Measurements from ENCODE around the gene SLC39A5.

The SLC39A5 gene

DNA sequence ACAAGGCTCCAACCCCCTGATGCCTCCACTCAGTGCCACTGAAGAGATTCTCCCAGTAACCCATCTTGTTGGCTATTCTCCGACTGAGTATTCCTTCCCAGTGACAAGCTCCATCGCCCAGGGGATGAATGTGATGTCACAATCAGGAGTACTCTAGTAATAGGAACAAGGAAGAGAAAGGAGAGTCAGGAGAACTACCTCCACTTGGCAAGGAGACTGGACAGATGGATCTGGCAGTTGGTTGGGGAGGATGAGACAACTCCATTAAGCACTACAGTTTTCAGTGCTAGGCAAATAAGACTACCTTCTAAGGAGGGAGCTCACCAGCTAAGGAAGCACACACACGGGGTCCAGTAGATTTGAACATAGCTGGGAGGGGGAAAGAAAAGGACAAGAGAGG is 13.4 kb upstream of the SLC39A5 start:
- peaks cover 14% of the 10 kb centered on the region for H3K4me1 ChIP-seq (ENCODE audit: control insufficient read depth, insufficient read depth, low read length)
- no peak for DNase-seq (ENCODE audit: low read depth)
- no peak overlapping the region for H3K9ac ChIP-seq (ENCODE audit: low read length)
- H3K4me3 ChIP-seq (ENCODE audit: low read length): no peak overlapping the region
- H3K36me3 ChIP-seq (ENCODE audit: control insufficient read depth, insufficient read depth, low read length, severe bottlenecking): peaks cover 48% of the 10 kb centered on the region
- no peaks in the 10 kb centered on the region for H3K9me3 ChIP-seq (ENCODE audit: control insufficient read depth, low read length)
- H3K27me3 ChIP-seq (replicated peaks; ENCODE audit: control insufficient read depth, insufficient read depth, low read length): no peaks in the 10 kb centered on the region

DNA sequence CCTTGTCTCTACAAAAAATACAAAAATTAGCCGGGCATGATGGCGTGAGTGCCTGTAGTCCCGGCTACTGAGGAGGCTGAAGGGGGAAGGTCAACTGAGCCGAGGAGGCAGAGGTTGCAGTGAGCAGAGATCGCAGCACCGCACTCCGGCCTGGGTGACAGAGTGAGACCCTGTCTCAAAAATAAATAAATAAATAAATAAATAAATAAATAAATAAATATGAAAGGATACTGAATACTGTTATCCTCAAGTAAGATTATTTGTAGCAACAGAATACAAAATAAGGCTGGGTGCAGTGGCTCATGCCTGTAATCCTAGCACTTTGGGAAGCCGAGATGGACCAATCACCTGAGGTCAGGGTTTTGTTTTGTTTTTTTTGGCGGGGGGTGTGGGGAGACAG is 10.0 kb upstream of the SLC39A5 start:
- peaks cover 28% of the 10 kb centered on the region for H3K4me1 ChIP-seq (ENCODE audit: control insufficient read depth, insufficient read depth, low read length)
- H3K9ac ChIP-seq (ENCODE audit: low read length): peak overlapping the region; percentile 98
- DNase-seq (ENCODE audit: low read depth): no peak
- peaks cover 14% of the 10 kb centered on the region for H3K36me3 ChIP-seq (ENCODE audit: control insufficient read depth, insufficient read depth, low read length, severe bottlenecking)
- H3K27me3 ChIP-seq (replicated peaks; ENCODE audit: control insufficient read depth, insufficient read depth, low read length): no peaks in the 10 kb centered on the region
- no peaks in the 10 kb centered on the region for H3K9me3 ChIP-seq (ENCODE audit: control insufficient read depth, low read length)
- peak overlapping the region; percentile 95 for H3K4me3 ChIP-seq (ENCODE audit: low read length)

DNA sequence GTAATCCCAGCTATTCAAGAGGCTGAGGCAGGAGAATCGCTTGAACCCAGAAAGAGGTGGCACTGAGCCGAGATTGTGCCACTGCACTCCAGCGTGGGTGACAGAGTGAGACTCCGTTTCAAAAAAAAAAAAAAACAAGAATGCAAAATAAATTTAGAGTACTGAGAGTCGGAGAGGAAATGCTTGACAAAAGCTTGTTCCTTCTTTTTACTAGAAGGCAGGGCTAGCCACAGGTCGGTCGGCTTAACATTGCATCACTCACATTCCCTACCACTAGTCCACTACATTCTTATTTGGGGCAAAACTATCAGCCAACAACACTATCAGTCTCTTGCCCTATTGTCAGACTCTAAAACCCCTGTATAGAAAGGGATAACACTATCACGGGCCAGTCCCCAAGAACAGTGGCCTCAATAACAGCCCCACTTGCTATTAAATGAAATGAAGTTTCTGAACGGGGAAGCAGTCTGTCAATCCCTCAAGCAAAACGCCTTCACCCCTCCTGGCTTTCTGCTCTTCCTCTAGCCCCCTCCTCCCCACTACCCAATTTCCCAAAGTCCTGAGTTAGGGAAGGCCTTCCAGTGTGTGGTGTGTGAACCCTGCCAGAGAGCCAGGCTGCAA is 9.1 kb upstream of the SLC39A5 start:
- peak overlapping the region; percentile 95 for H3K4me3 ChIP-seq (ENCODE audit: low read length)
- H3K9me3 ChIP-seq (ENCODE audit: control insufficient read depth, low read length): no peaks in the 10 kb centered on the region
- H3K9ac ChIP-seq (ENCODE audit: low read length): peak overlapping the region; percentile 98
- H3K27me3 ChIP-seq (replicated peaks; ENCODE audit: control insufficient read depth, insufficient read depth, low read length): no peaks in the 10 kb centered on the region
- DNase-seq (ENCODE audit: low read depth): peak; percentile 79
- peaks cover 9% of the 10 kb centered on the region for H3K36me3 ChIP-seq (ENCODE audit: control insufficient read depth, insufficient read depth, low read length, severe bottlenecking)
- peaks cover 24% of the 10 kb centered on the region for H3K4me1 ChIP-seq (ENCODE audit: control insufficient read depth, insufficient read depth, low read length)

DNA sequence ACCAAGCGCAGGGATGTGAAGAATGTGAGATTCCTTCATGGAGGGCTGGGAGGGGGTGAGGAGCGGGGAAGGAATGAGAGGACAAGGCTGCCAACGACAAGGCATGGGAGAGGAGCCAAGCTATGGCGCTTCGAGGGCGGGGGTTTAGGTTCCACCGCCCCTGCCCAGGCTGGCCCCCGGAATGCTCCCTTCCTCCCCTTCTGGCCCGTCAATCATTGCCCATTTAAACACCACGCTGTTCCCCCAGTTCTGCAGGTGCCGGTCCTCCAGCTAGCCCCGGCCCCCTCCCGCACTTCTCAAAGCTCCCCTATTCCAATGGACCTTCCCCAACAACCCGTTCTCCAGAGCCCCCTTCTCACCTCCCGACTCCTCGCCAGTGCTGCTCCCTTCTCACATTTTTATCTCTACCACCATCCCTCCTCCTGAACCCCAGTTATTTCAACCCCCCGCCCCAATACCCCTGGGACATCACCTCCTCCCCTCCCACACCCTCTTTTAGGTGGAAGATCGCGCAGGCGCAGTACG is 8.6 kb upstream of the SLC39A5 start:
- H3K4me3 ChIP-seq (ENCODE audit: low read length): peak overlapping the region; percentile 95
- H3K9me3 ChIP-seq (ENCODE audit: control insufficient read depth, low read length): no peaks in the 10 kb centered on the region
- peaks cover 24% of the 10 kb centered on the region for H3K4me1 ChIP-seq (ENCODE audit: control insufficient read depth, insufficient read depth, low read length)
- DNase-seq (ENCODE audit: low read depth): peak; percentile 94
- no peaks in the 10 kb centered on the region for H3K27me3 ChIP-seq (replicated peaks; ENCODE audit: control insufficient read depth, insufficient read depth, low read length)
- peaks cover 4% of the 10 kb centered on the region for H3K36me3 ChIP-seq (ENCODE audit: control insufficient read depth, insufficient read depth, low read length, severe bottlenecking)
- peak overlapping the region; percentile 98 for H3K9ac ChIP-seq (ENCODE audit: low read length)

DNA sequence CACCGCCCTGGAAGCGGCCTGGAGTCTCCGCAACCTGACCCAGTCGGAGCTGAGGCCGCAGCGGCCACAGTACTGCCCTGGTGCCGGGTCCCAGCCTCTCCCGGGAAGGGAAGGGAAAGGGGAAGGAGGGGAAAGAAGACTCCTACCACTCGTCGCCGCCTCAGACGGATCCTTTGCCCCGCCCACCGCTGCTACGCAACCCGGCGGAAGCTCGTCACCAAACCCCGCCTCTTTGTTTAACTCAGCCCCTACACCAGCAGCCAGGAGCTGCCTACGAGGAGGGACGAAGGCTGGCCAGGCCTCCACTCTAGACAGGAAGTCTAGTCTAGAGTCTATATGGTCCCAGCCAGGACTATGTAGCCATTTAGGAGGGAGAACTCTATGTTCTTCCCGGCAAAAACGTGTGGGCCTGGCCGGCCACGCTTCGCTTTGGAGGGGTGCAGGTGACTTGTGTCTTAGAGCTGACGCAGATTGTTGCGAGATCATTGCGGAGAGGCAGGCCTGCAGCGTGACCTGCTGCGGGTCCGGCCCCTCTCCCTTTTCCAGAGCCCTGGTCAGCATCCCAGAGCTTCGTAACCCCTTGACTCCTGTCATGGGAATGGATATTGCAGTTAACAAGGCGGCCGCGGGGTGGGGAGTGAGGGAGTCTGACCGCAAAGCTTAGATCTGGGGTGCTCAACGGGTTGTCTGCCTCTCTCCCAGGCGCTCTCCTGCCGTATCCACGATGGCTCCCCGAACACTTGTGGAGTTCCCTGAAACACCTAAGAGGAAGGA is 7.9 kb upstream of the SLC39A5 start, which contains the start of gene RNF41:
RNF41 (minus strand) TSS at position 166 of the 774 bp plus-strand sequence. CDS start 7,875 bp downstream, outside the sequence.
- peak; percentile 99 for DNase-seq (ENCODE audit: low read depth)
- no peaks in the 10 kb centered on the region for H3K27me3 ChIP-seq (replicated peaks; ENCODE audit: control insufficient read depth, insufficient read depth, low read length)
- peak within 1 kb of the TSS; percentile 98 for H3K9ac ChIP-seq (ENCODE audit: low read length)
- H3K4me1 ChIP-seq (ENCODE audit: control insufficient read depth, insufficient read depth, low read length): peaks cover 24% of the 10 kb centered on the region
- no peaks in the 10 kb centered on the region for H3K9me3 ChIP-seq (ENCODE audit: control insufficient read depth, low read length)
- H3K4me3 ChIP-seq (ENCODE audit: low read length): peak within 1 kb of the TSS; percentile 95
- H3K36me3 ChIP-seq (ENCODE audit: control insufficient read depth, insufficient read depth, low read length, severe bottlenecking): no peaks in the 10 kb centered on the region

DNA sequence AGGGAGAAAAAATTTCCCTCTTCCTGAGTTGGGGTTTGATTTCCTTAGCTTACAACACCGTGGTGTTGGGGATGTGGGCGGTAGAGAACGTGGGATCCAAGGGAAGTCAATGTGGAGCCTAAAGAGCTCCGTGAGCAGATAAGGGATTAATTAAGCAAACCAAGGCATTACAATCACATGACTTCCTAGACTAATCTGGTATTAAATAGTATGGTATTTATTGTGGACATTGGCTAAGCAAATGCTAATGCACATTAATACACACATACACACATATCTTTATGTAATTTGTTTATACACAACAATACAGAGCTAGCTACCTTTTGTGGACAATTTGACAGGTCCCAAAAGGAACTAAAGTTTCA is 7.3 kb upstream of the SLC39A5 start:
- H3K4me3 ChIP-seq (ENCODE audit: low read length): peak overlapping the region; percentile 95
- H3K27me3 ChIP-seq (replicated peaks; ENCODE audit: control insufficient read depth, insufficient read depth, low read length): no peaks in the 10 kb centered on the region
- H3K9ac ChIP-seq (ENCODE audit: low read length): peak overlapping the region; percentile 98
- H3K4me1 ChIP-seq (ENCODE audit: control insufficient read depth, insufficient read depth, low read length): peaks cover 24% of the 10 kb centered on the region
- H3K9me3 ChIP-seq (ENCODE audit: control insufficient read depth, low read length): no peaks in the 10 kb centered on the region
- DNase-seq (ENCODE audit: low read depth): no peak
- no peaks in the 10 kb centered on the region for H3K36me3 ChIP-seq (ENCODE audit: control insufficient read depth, insufficient read depth, low read length, severe bottlenecking)

DNA sequence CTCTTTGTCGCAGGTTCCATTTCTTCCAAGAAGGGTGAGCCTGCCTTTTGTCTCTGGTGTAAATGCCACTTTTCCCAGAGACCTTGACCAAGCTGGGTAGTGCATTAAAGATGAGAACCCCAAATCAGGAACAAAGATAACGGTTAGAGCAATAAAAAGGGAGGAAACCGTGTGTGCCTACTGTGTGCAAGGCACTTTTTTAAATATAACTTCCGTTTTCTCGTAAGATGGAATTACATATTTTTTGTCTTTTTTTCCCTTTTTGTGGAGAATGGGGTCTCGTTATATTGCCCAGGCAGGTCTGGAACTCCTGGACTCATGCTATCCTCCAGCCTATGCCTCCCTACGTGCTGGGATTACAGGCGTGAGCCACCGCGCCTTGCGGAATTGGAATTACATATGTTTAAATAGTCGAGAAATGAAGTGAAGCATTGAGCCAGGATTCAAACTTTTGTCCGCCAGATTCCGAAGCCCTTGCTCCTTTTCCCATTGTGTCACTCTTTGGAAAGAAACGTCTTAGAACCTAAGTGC is 6.2 kb upstream of the SLC39A5 start:
- Histone ChIP-seq H3K9ac (ENCODE audit: low read length) (peak overlapping the region; percentile 86), H3K4me3 (ENCODE audit: low read length) (peak overlapping the region; percentile 85), H3K4me1 (ENCODE audit: control insufficient read depth, insufficient read depth, low read length) (peaks cover 24% of the 10 kb centered on the region), H3K27me3 (replicated peaks; ENCODE audit: control insufficient read depth, insufficient read depth, low read length) (no peaks in the 10 kb centered on the region), H3K36me3 (ENCODE audit: control insufficient read depth, insufficient read depth, low read length, severe bottlenecking) (no peaks in the 10 kb centered on the region), H3K9me3 (ENCODE audit: control insufficient read depth, low read length) (no peaks in the 10 kb centered on the region)
- no peak for DNase-seq (ENCODE audit: low read depth)

DNA sequence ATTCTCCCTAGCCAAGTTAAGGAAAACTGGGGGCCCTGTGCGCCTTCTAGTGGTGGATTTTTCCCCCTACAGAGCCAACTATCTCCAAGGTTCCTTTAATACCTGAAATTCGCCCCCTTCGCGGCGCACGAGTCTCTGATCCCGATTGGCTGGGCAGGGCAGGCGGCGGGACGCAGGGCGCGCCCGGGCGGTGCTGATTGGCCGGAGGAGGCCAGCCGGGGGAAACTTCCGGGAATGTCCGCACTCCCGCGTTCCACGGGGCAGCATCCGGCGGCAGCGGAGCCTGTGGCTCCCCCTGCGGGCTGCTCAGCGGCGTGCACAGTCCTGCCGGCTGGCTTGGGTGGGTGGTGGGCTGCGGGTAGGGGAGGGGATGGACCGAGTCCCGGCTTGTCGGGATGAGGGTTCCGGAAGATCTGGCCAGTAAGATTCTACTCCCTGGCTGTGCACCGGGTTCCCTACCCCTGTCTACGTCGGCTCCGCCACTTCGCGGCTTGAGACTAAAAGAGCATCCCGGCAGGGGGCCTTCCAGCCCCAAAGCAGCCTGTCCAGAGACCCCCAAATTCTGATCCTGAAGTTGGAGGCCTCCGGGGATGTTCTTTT is 5.6 kb upstream of the SLC39A5 start, which contains the start of gene NABP2:
NABP2 (plus strand) TSS at position 241 of the 600 bp plus-strand sequence. CDS start 515 bp downstream, outside the sequence.
- DNase-seq (ENCODE audit: low read depth): peak; percentile 100
- no peaks in the 10 kb centered on the region for H3K27me3 ChIP-seq (replicated peaks; ENCODE audit: control insufficient read depth, insufficient read depth, low read length)
- no peaks in the 10 kb centered on the region for H3K36me3 ChIP-seq (ENCODE audit: control insufficient read depth, insufficient read depth, low read length, severe bottlenecking)
- H3K4me3 ChIP-seq (ENCODE audit: low read length): peak within 1 kb of the TSS; percentile 85
- H3K9ac ChIP-seq (ENCODE audit: low read length): peak within 1 kb of the TSS; percentile 86
- H3K4me1 ChIP-seq (ENCODE audit: control insufficient read depth, insufficient read depth, low read length): peaks cover 24% of the 10 kb centered on the region
- no peaks in the 10 kb centered on the region for H3K9me3 ChIP-seq (ENCODE audit: control insufficient read depth, low read length)

DNA sequence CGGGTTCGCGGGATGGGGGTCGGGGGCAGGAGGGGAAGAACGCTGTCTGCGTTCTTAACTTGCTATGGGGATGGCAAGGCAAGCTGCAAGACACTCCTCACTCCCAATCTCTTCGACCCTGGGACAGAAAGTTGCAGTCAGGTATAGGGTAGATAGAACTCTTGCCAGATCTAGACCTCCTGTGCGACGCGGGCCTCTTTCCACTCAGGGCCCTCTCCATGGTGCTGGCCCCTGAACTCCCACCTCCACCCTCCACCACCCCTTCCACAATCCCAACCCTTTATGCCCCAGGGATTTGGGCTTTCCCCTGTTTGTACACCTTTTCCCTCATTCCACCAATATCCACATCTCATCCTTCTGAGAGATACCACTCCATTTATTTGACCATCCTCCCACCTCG is 4.9 kb upstream of the SLC39A5 start:
- Histone ChIP-seq H3K4me1 (ENCODE audit: control insufficient read depth, insufficient read depth, low read length) (peaks cover 23% of the 10 kb centered on the region), H3K4me3 (ENCODE audit: low read length) (peak overlapping the region; percentile 85), H3K9ac (ENCODE audit: low read length) (peak overlapping the region; percentile 86), H3K9me3 (ENCODE audit: control insufficient read depth, low read length) (no peaks in the 10 kb centered on the region), H3K36me3 (ENCODE audit: control insufficient read depth, insufficient read depth, low read length, severe bottlenecking) (no peaks in the 10 kb centered on the region), H3K27me3 (replicated peaks; ENCODE audit: control insufficient read depth, insufficient read depth, low read length) (no peaks in the 10 kb centered on the region)
- no peak for DNase-seq (ENCODE audit: low read depth)

DNA sequence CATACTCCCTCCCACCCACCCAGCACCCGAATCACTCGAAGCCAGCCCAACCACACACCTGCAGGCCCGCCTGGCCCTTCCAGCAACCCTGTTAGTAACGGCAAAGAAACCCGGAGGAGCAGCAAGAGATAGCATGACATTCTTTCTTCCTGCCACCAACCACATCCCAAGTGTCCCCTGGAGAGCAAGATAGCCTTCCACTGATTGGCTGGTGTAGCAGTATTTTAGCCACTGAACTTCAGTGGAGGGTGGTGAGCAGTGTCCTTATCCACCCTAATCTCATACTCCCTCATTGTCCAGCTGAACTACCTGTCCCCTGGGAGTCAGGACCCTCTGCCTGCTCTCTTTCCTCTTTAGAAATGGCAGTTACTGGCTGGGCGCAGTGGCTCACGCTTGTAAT is 769 bp upstream of the SLC39A5 start:
- Histone ChIP-seq H3K4me1 (ENCODE audit: control insufficient read depth, insufficient read depth, low read length) (no peaks in the 10 kb centered on the region), H3K4me3 (ENCODE audit: low read length) (no peak overlapping the region), H3K36me3 (ENCODE audit: control insufficient read depth, insufficient read depth, low read length, severe bottlenecking) (no peaks in the 10 kb centered on the region), H3K9ac (ENCODE audit: low read length) (no peak overlapping the region), H3K27me3 (replicated peaks; ENCODE audit: control insufficient read depth, insufficient read depth, low read length) (no peaks in the 10 kb centered on the region), H3K9me3 (ENCODE audit: control insufficient read depth, low read length) (no peaks in the 10 kb centered on the region)
- no peak for DNase-seq (ENCODE audit: low read depth)
